Hematopoietic multipotent progenitor cell treated with erythropoietin and hydrocortisone succinate and interleukin-3 and kit ligand, for 17 days (in vitro differentiated cells): ENCODE results near the gene CACNA2D4.
"Not testable (repeated sequence)": the region's sequence is repeated elsewhere in the genome, so short reads cannot be mapped to it uniquely, and the experiment has no call there.

ENCODE experiments used
- DNase-seq: peaks from one replicate; pipeline ENCODE4 v3.0.0-alpha.2; 2015; ENCODE audit warnings: low spot score

Gene CACNA2D4

GRCh38 chr12:1832801-1833595, 85.5 kb downstream of the CACNA2D4 start:
- no peak for DNase-seq

- no peak for DNase-seq
These were observed 87.2 kb downstream of the CACNA2D4 start for GRCh38 chr12:1830981-1831963.

- DNase-seq = no peak
These were observed 88.0 kb downstream of the CACNA2D4 start for GRCh38 chr12:1830401-1830845.

- no peak for DNase-seq
These were observed 89.0 kb downstream of the CACNA2D4 start for GRCh38 chr12:1829306-1829900.

GRCh38 chr12:1828856-1829255, 89.6 kb downstream of the CACNA2D4 start:
- DNase-seq = no peak

GRCh38 chr12:1827826-1828805, 90.3 kb downstream of the CACNA2D4 start:
- no peak for DNase-seq

GRCh38 chr12:1826867-1827705, 91.4 kb downstream of the CACNA2D4 start:
- DNase-seq = no peak

GRCh38 chr12:1826401-1826800, 92.1 kb downstream of the CACNA2D4 start:
- DNase-seq = no peak

- no peak for DNase-seq
These were observed 92.9 kb downstream of the CACNA2D4 start for GRCh38 chr12:1825382-1826102.

GRCh38 chr12:1823237-1823636, 95.2 kb downstream of the CACNA2D4 start:
- no peak for DNase-seq

GRCh38 chr12:1822699-1823098, 95.8 kb downstream of the CACNA2D4 start:
- no peak for DNase-seq

GRCh38 chr12:1821805-1822204, 96.6 kb downstream of the CACNA2D4 start:
- no peak for DNase-seq

GRCh38 chr12:1820896-1821291, 97.6 kb downstream of the CACNA2D4 start:
- no peak for DNase-seq

GRCh38 chr12:1820191-1820895, 98.1 kb downstream of the CACNA2D4 start, which contains the start of gene LRTM2:
Gene LRTM2 (plus strand): TSS chr12:1820565. CDS start chr12:1828149, 7,584 bp downstream.
- DNase-seq = no peak

- DNase-seq = no peak
These were observed 98.9 kb downstream of the CACNA2D4 start for GRCh38 chr12:1819571-1819970.

GRCh38 chr12:1819050-1819449, 99.4 kb downstream of the CACNA2D4 start:
- DNase-seq = no peak

- not testable (repeated sequence) for DNase-seq
These were observed 100.5 kb downstream of the CACNA2D4 start for GRCh38 chr12:1817928-1818327.

GRCh38 chr12:1816730-1817348, 101.6 kb downstream of the CACNA2D4 start:
- DNase-seq = no peak
